CD4-positive, alpha-beta T cell treated with Interleukin-6 at 100 ng/mL for 8 hours (primary cell): Measurements from ENCODE around the gene GBP2.

Source experiments
- DNase-seq: peaks from one replicate; pipeline ENCODE4 v3.0.0-alpha.2; 2020; ENCODE audit warnings: mixed read lengths, low spot score

GBP2 gene

GRCh38 chr1:89065079-89065868, 60.6 kb downstream of the GBP2 start, which contains the start of gene GBP1:
Gene GBP1, minus strand, starts transcription at chr1:89065208. Its CDS starts 1,974 bp downstream, at chr1:89063234.
- peak; percentile 49 for DNase-seq

- no peak for DNase-seq
Observed at GRCh38 chr1:89064632-89065031, 61.3 kb downstream of the GBP2 start.

GRCh38 chr1:89063094-89063493, 62.8 kb downstream of the GBP2 start:
- DNase-seq, result no peak

GRCh38 chr1:89060091-89060490, 65.8 kb downstream of the GBP2 start:
- no peak for DNase-seq
